HPDE6-E6E7 (cell line): ENCODE data around the gene GRM2.
A peak's percentile ranks its signal among the peaks of the same experiment; 100 is the strongest.

Experiments used
- DNase-seq: peaks from one replicate; pipeline ENCODE4 v3.0.0; 2011; ENCODE audit warnings: missing footprints; ENCODE audit errors: extremely low spot score

Gene GRM2

DNA sequence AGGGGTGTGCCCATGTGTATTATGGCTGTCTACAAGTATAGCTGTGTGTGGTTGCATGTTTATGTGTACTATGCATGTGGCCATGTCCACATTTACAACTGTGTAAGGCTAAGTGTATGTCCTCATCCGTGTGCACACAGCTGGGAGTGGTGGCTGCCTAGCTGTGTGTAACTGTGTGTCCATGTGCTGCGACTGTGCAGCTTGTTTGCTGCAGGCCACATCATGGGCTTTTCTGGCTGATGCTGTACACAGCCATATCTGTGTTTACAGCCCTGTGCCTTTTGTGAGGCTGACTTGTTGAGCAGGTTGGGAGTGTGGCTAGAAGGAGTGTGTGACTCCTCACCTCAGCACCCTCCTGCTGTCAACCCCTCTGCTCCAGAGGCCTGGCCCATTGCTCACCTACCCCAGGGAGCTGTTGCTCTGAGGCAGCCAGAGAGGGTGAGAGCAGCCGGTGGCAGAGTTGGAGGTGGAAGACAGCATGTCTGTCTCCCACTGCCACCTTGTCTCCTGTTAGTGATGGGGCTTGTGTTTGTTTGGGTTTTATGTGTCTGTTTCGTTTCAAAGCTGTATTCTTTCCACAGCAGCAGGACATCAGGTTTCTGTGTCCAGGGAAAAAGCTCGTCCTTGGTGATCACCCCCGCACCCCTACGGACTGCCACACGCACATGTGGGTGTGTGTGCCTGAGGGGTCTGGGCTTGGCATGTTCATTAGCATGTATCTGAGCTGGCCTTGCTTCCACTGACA, 1.4 kb upstream of the GRM2 start:
- no peak for DNase-seq

- no peak for DNase-seq
Measured at GRCh38 chr3:51706021-51706485, 815 bp upstream of the GRM2 start.

- no peak for DNase-seq
Measured at GRCh38 chr3:51708216-51708845, 1.5 kb downstream of the GRM2 start.

GRCh38 chr3:51709004-51709420, 2.1 kb downstream of the GRM2 start:
- DNase-seq = no peak

DNA sequence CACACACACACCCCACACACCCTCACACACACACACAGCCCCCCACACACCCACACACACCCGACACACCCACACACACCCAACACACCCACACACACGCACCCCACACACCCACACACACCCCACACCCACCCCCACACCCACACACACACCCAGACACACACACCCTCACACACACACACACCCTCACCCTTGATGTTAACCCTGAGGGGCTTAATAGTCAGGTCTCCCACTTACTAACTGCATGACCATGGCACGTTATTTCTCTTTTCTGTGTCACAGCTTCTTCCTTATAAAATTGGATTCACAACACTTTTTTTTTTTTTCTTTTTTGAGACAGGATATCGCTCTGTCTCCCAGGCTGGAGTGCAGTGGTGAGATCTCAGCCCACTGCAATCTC, 2.8 kb downstream of the GRM2 start:
- DNase-seq = no peak

GRCh38 chr3:51710631-51711351, 3.9 kb downstream of the GRM2 start:
- DNase-seq = no peak

DNA sequence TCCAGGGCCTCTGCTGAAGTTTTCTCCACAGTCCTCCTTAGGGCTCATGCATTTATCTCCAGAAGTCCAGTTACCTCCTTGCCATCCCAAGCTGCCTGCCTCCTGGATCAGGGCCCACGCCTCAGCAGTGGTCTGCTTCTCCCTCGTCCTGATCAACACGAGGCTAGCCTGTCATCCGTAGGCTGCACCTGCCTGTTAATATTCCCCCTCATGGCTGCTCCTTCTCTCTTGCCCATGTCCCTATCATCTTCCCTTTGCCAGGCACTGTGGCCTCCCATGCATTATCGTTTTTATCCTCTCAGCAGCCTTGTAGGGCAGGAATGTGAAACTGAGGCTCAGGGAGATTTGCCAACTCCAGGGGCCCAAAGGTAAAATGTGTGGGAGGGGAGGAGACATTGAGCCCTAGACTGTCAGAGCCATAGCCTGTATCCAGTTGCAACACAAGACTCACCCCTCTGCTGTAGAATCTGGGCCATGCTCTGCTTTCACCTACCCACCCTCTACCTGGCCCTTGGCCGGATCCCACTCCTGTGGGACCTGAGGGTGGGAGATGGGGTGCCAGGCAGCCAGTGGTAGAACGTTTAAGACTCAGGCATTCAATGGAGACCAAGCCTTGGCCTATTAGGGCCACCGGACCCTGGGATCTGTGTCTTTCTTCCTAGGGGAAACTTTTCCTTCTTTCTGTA, 4.6 kb downstream of the GRM2 start:
- DNase-seq = no peak

- no peak for DNase-seq
Measured at GRCh38 chr3:51712038-51712420, 5.2 kb downstream of the GRM2 start.

GRCh38 chr3:51712511-51712931, 5.7 kb downstream of the GRM2 start:
- DNase-seq = no peak

GRCh38 chr3:51712963-51713362, 6.1 kb downstream of the GRM2 start:
- no peak for DNase-seq

DNA sequence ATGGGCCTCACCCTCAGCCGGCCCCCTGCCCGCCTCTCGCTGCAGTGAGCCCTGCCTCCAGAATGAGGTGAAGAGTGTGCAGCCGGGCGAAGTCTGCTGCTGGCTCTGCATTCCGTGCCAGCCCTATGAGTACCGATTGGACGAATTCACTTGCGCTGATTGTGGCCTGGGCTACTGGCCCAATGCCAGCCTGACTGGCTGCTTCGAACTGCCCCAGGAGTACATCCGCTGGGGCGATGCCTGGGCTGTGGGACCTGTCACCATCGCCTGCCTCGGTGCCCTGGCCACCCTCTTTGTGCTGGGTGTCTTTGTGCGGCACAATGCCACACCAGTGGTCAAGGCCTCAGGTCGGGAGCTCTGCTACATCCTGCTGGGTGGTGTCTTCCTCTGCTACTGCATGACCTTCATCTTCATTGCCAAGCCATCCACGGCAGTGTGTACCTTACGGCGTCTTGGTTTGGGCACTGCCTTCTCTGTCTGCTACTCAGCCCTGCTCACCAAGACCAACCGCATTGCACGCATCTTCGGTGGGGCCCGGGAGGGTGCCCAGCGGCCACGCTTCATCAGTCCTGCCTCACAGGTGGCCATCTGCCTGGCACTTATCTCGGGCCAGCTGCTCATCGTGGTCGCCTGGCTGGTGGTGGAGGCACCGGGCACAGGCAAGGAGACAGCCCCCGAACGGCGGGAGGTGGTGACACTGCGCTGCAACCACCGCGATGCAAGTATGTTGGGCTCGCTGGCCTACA, 8.5 kb downstream of the GRM2 start:
- DNase-seq = no peak

DNA sequence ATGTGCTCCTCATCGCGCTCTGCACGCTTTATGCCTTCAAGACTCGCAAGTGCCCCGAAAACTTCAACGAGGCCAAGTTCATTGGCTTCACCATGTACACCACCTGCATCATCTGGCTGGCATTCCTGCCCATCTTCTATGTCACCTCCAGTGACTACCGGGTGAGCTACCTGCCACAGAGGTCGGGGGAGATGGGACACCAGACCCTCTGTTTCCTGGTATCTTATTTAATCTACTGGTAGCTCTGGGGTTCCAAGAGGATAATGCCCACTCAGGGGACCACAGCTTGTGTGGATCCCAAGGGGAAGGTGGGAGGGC, 9.1 kb downstream of the GRM2 start:
- DNase-seq = no peak

DNA sequence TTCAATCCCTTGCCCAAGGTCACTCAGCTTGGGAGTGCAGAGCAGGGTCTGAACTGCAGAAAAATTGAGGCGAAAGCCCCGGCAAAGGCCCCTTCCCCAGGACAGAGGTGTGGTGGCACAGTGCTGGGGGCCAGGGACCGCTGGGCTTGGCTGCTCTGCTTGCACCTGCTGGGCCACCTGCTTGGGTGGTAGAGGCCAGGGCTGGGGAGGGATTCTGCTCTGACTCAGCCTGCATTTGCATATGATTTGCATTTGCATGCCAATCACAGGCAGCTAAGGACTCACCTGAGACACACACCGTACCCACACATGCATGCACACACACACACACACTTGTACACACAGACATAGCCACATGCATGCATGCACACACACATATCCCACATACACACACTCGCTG, 9.9 kb downstream of the GRM2 start:
- no peak for DNase-seq

- DNase-seq = no peak
Measured at GRCh38 chr3:51717446-51717845, 10.6 kb downstream of the GRM2 start.

- no peak for DNase-seq
Measured at GRCh38 chr3:51717947-51718346, 11.1 kb downstream of the GRM2 start.

DNA sequence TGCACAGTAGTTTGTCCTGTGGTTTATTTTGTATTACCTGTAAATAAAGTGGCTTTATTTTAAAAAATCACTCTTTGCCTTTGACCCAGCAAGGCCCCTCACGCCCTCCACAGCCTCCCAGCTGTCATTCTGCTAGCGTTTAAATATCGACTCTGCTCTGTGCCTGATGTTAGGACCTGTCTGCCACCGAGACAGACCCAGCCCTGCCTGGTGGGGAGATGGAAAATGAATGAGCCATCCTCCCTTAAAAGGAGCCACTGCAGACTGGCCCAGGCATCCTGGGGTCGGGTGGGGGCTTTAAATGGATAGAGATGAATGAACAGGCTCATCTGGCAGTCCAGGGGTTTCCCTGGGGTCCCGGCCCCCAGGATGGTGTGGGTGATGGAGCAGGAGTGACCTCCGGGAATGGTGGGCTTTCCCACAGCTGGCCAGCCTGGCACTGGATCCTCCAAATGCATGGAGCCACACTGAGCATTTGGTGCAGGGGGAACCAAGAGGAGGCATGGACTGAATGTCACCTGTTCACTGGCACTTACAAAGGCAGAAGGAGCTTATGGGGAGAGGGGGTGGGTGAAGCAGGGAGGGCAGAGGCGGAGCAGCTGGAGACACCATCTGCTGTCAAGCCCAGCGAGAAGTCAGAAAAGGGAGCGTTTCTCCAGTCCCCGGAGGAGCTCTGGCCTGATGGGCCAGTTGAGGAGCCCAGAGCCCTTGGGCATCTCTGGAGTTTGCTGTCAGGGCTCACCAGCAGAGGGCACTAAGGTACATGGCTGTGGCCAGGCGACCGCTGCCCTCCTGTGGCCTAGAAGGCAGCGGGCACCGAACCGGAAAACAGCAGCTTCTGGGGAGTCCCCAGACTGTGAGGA, 11.9 kb downstream of the GRM2 start:
- peak; percentile 12 for DNase-seq

DNA sequence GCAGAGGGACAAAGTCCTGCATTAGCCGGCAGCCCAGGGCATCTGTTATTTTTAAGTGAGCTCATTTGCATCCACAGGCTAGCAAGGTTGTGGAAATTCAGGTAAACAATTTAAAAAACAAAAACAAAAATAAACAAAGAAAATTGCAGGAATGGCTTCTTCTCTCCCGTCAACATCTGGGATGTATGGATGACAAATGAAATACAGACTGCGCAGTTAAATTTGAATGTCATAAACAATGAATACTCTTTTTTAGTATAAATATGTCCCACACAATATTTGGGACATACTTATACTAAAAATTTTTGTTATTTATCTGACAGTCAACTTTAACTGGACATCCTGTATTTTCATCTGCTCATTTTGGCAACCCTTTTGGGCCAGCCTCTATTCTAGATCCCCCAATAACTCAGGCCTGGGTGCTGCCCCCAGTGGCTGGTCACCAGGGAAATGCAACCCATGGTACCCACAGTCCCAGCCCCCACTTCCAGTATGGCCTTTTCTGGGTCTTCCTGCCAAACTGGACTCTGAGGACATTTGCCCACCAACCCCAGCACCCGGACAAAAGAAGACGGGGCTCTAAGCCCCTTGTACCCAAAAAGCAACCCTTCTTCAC, 12.7 kb downstream of the GRM2 start:
- no peak for DNase-seq

DNA sequence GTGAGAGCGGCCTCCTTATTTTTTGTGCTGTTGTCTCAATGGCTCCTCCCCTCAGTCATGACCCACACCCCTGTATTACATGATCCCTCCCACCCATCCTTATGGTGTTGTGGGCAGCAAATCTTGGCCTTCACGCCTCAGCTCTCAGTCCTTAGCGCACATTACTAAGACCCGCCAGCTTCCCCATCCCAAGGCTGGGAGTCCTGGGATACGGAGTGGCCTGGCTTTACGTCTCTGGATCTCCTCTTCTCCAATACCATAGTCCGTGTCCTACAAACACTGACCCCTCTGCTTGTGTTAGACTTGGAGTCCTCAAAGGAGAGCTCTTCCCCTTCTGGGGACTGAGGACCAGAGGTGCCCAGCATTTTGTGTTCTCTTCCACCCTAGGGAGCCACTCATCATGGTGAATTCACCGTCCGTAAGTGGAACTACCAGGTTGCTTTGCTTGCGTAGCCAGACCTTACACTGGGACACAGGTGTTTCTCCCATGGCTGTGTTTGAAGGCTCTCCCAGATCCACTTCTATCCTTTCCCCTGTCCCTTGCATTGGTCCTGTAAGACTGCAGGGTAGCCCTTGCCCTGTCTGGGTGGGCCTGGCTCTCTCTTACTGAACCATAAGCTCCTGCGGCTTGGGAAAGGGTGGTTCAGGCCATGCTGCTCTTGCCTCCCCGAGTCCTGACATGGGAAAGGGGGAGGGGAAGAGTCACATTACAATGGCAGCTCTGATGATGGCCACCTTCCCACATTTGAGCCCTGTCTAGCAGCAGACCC, 13.6 kb downstream of the GRM2 start:
- DNase-seq = no peak

- no peak for DNase-seq
Measured at GRCh38 chr3:51721062-51721745, 14.3 kb downstream of the GRM2 start.
